Endothelial cell (in vitro differentiated cells): Measurements from ENCODE around the gene PDE3A. TPM values are rescaled to one million over a fixed set of nuclear protein-coding genes. Genes with fewer than 3 reads are reported as not detected.
"Not testable (repeated sequence)": the region's sequence is repeated elsewhere in the genome, so short reads cannot be mapped to it uniquely, and the experiment has no call there.

ENCODE experiments used
- DNase-seq: peaks from one replicate; pipeline ENCODE4 v3.0.0; 2021; ENCODE audit warnings: low spot score
- H3K27ac Mint-ChIP-seq: one replicate; pipeline ENCODE4 v1.8.0; 2021; ENCODE audit warnings: mixed read lengths, inconsistent platforms; ENCODE audit not compliant: unreplicated experiment
- H3K27me3 Mint-ChIP-seq: one replicate; pipeline ENCODE4 v1.8.0; 2021; ENCODE audit warnings: mild to moderate bottlenecking, moderate library complexity, mixed read lengths, inconsistent platforms; ENCODE audit not compliant: unreplicated experiment
- H3K36me3 Mint-ChIP-seq: one replicate; pipeline ENCODE4 v1.8.0; 2021; ENCODE audit warnings: mild to moderate bottlenecking, low read depth, mixed read lengths, inconsistent platforms; ENCODE audit not compliant: unreplicated experiment
- H3K4me1 Mint-ChIP-seq: one replicate; pipeline ENCODE4 v1.8.0; 2021; ENCODE audit warnings: mild to moderate bottlenecking, mixed read lengths, inconsistent platforms; ENCODE audit not compliant: unreplicated experiment
- H3K4me3 Mint-ChIP-seq: one replicate; pipeline ENCODE4 v1.8.0; 2021; ENCODE audit warnings: mild to moderate bottlenecking, mixed read lengths, inconsistent platforms; ENCODE audit not compliant: unreplicated experiment
- H3K9me3 Mint-ChIP-seq: one replicate; pipeline ENCODE4 v1.8.0; 2021; ENCODE audit warnings: mixed read lengths, inconsistent platforms; ENCODE audit not compliant: unreplicated experiment
- CTCF ChIP-seq: fragments of 200-600 bp; sonication (generic); IDR thresholded peaks from one replicate; pipeline ENCODE4 v1.5.0; 2021; ENCODE audit warnings: antibody characterized with exemption; ENCODE audit not compliant: unreplicated experiment
- total RNA-seq: library from RNA; stranded (reverse); fragmentation: NEBNext Ultra II Directional; extraction: Animal tissue kit (Norgen Biotek cat#: 25700); gene quantifications from one replicate; pipeline ENCODE4 v1.2.1, GENCODE V29; 2021; ENCODE audit not compliant: unreplicated experiment

Gene PDE3A
- total RNA-seq, 1 donor from 2014 or later: 0.97 TPM

GRCh38 chr12:20546267-20546666, 177.9 kb downstream of the PDE3A start:
- Mint-ChIP-seq H3K27ac (no peak overlapping the region), H3K4me3 (no peak overlapping the region), H3K4me1 (no peaks in the 10 kb centered on the region), H3K36me3 (no peaks in the 10 kb centered on the region), H3K9me3 (no peaks in the 10 kb centered on the region), H3K27me3 (no peaks in the 10 kb centered on the region)
- no peak for DNase-seq
- TF ChIP-seq CTCF: no peak

GRCh38 chr12:20547816-20548575, 179.7 kb downstream of the PDE3A start:
- no peak overlapping the region for H3K27ac Mint-ChIP-seq
- no peak for TF ChIP-seq CTCF
- no peaks in the 10 kb centered on the region for H3K36me3 Mint-ChIP-seq
- H3K4me3 Mint-ChIP-seq: no peak overlapping the region
- H3K4me1 Mint-ChIP-seq: no peaks in the 10 kb centered on the region
- no peaks in the 10 kb centered on the region for H3K9me3 Mint-ChIP-seq
- DNase-seq: no peak
- no peaks in the 10 kb centered on the region for H3K27me3 Mint-ChIP-seq

GRCh38 chr12:20548611-20549010, 180.3 kb downstream of the PDE3A start:
- H3K4me1 Mint-ChIP-seq: no peaks in the 10 kb centered on the region
- no peak for DNase-seq
- H3K27me3 Mint-ChIP-seq: no peaks in the 10 kb centered on the region
- no peak for TF ChIP-seq CTCF
- no peak overlapping the region for H3K27ac Mint-ChIP-seq
- no peaks in the 10 kb centered on the region for H3K36me3 Mint-ChIP-seq
- no peak overlapping the region for H3K4me3 Mint-ChIP-seq
- no peaks in the 10 kb centered on the region for H3K9me3 Mint-ChIP-seq

DNA sequence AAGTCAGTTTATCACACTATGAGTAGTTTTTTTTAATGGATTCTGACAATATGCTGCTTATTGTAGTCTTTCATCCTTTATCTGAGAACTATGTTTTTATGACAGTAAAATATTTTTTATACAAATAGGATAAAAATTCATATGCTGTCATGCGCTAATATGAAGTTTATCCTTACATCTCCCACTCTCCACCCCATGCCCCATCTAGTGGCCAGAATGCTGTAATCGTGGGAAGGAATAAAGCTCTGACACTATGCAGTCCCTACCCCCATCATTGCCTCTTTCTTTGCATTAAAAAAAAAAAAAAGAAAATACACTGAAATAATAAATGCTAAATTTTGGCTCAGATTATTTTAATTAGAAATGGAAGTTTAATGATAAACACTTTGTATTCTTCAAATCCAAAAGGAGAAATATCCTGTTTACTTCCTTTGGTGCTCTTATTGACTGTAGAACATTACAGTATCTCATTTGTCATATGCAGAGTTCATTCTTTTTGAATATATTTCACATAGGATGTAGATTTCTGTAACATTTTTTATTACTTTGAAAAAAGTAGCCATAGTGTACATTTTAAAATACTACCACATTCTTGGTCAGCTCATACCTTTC, 180.9 kb downstream of the PDE3A start:
- Mint-ChIP-seq H3K27ac (no peak overlapping the region), H3K27me3 (no peaks in the 10 kb centered on the region), H3K4me3 (no peak overlapping the region), H3K9me3 (no peaks in the 10 kb centered on the region), H3K4me1 (no peaks in the 10 kb centered on the region), H3K36me3 (no peaks in the 10 kb centered on the region)
- peak; percentile 35 for DNase-seq
- TF ChIP-seq CTCF: peak; percentile 40

DNA sequence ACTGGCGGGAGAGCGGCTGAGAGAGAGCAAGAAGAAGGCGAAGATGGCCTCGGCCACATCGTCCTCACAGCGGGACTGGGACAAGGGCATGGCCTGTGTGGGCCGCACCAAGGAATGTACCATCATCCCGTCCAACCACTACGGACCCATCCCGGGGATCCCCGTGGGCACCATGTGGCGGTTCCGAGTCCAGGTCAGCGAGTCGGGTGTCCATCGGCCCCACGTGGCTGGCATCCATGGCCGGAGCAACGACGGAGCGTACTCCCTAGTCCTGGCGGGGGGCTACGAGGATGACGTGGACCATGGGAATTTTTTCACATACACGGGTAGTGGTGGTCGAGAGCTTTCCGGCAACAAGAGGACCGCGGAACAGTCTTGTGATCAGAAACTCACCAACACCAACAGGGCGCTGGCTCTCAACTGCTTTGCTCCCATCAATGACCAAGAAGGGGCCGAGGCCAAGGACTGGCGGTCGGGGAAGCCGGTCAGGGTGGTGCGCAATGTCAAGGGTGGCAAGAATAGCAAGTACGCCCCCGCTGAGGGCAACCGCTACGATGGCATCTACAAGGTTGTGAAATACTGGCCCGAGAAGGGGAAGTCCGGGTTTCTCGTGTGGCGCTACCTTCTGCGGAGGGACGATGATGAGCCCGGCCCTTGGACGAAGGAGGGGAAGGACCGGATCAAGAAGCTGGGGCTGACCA, 183.6 kb downstream of the PDE3A start:
- not testable (repeated sequence) for H3K4me1 Mint-ChIP-seq, DNase-seq, H3K4me3 Mint-ChIP-seq, H3K9me3 Mint-ChIP-seq, H3K36me3 Mint-ChIP-seq, H3K27ac Mint-ChIP-seq, H3K27me3 Mint-ChIP-seq

- not testable (repeated sequence) for H3K27me3 Mint-ChIP-seq, DNase-seq, H3K9me3 Mint-ChIP-seq, H3K4me1 Mint-ChIP-seq, H3K36me3 Mint-ChIP-seq, H3K4me3 Mint-ChIP-seq, H3K27ac Mint-ChIP-seq
Measured at GRCh38 chr12:20552586-20552985, 184.2 kb downstream of the PDE3A start.
